Neutrophil (primary cell): ENCODE data around the gene SLC22A4.

Experiments
- H3K27ac ChIP-seq: fragments of 200-600 bp; sonication (generic); 2 replicates; pipeline ENCODE4 v1.5.1; 2016; ENCODE audit warnings: mild to moderate bottlenecking, moderate library complexity
- H3K27me3 ChIP-seq: fragments of 200-600 bp; sonication (generic); 2 replicates; pipeline ENCODE4 v1.6.0; 2016; ENCODE audit warnings: mild to moderate bottlenecking
- H3K36me3 ChIP-seq: fragments of 200-600 bp; sonication (generic); 2 replicates; pipeline ENCODE4 v1.5.1; 2017
- H3K4me1 ChIP-seq, 2 experiments: fragments of 200-600 bp in 1 of 2; sonication (generic) in 1 of 2; 1 replicate in 1 of 2; 2 replicates in 1 of 2; pipeline versions ENCODE4 v1.5.1 to v1.6.1; 2013 to 2016; ENCODE audit warnings: low read depth in 1 of 2, low read length in 1 of 2, mild to moderate bottlenecking in 1 of 2, moderate library complexity in 1 of 2; ENCODE audit not compliant: control insufficient read depth in 1 of 2, insufficient read depth in 1 of 2
- H3K4me3 ChIP-seq, 2 experiments: fragments of 200-600 bp in 1 of 2; sonication (generic) in 1 of 2; 1 replicate in 1 of 2; 2 replicates in 1 of 2; pipeline ENCODE4 v1.5.1; 2013 to 2016; ENCODE audit warnings: low read depth in 1 of 2, low read length in 1 of 2, mild to moderate bottlenecking in 1 of 2, moderate library complexity in 1 of 2
- H3K9me3 ChIP-seq: fragments of 200-600 bp; sonication (generic); 2 replicates; pipeline ENCODE4 v1.5.1; 2016
- CTCF ChIP-seq: fragments of 200-600 bp; sonication (generic); IDR thresholded peaks from 2 replicates; pipeline ENCODE4 v1.5.1; 2016; ENCODE audit warnings: antibody characterized with exemption

The SLC22A4 gene

GRCh38 chr5:132253008-132253441 is 41.2 kb upstream of the SLC22A4 start:
- H3K4me1 ChIP-seq, result peaks cover 14 to 25% of the 10 kb centered on the region in 2 experiments
- no peaks in the 10 kb centered on the region for H3K9me3 ChIP-seq
- H3K4me3 ChIP-seq, result no peak overlapping the region
- no peaks in the 10 kb centered on the region for H3K36me3 ChIP-seq
- no peak overlapping the region for H3K27ac ChIP-seq
- TF ChIP-seq CTCF, result no peak
- peaks cover 31% of the 10 kb centered on the region for H3K27me3 ChIP-seq

- H3K4me3 ChIP-seq, result no peak overlapping the region
- no peaks in the 10 kb centered on the region for H3K36me3 ChIP-seq
- H3K27ac ChIP-seq, result no peak overlapping the region
- peaks cover 14 to 22% of the 10 kb centered on the region in 2 experiments for H3K4me1 ChIP-seq
- no peak for TF ChIP-seq CTCF
- peaks cover 38% of the 10 kb centered on the region for H3K27me3 ChIP-seq
- H3K9me3 ChIP-seq, result no peaks in the 10 kb centered on the region
Measured at GRCh38 chr5:132253452-132254320, 40.5 kb upstream of the SLC22A4 start.

GRCh38 chr5:132254321-132254977 is 39.7 kb upstream of the SLC22A4 start:
- H3K9me3 ChIP-seq, result no peaks in the 10 kb centered on the region

GRCh38 chr5:132256086-132256782 is 38.0 kb upstream of the SLC22A4 start:
- H3K27me3 ChIP-seq, result peaks cover 57% of the 10 kb centered on the region
- peaks cover 14 to 19% of the 10 kb centered on the region in 2 experiments for H3K4me1 ChIP-seq
- no peak overlapping the region for H3K4me3 ChIP-seq

More at GRCh38 chr5:132254321-132254977, 39.7 kb upstream of the SLC22A4 start:
- Histone ChIP-seq H3K27me3 (peaks cover 45% of the 10 kb centered on the region), H3K27ac (no peak overlapping the region), H3K4me1 (peaks cover 14 to 19% of the 10 kb centered on the region in 2 experiments), H3K4me3 (no peak overlapping the region), H3K36me3 (no peaks in the 10 kb centered on the region)
- no peak for TF ChIP-seq CTCF

More at GRCh38 chr5:132256086-132256782, 38.0 kb upstream of the SLC22A4 start:
- no peak overlapping the region for H3K27ac ChIP-seq
- no peaks in the 10 kb centered on the region for H3K36me3 ChIP-seq
- no peak for TF ChIP-seq CTCF
- H3K9me3 ChIP-seq, result no peaks in the 10 kb centered on the region
